Measurements from ENCODE around the gene PPARD.

DNA sequence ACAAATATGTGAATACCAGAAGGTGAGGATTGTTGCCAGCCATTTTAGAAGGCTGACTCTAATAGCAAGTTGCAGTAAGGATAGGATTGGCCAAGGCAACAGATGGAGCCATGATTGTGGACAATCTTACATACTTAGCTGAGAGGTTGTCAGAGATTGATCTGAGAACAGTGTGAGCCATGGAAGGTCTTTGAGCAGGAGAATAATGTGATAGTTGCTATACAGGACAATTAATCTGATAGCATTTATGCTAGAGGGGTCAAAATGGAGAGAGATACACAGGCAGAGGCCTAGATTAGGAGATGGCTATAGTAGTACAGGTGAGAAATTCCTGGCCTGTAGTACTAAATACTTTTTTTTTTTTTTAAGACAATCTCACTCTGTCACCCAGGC lies 23.8 kb downstream of the PPARD start:
- TF ChIP-seq POLR2AphosphoS5 (IDR thresholded peaks at IDR 0.05; ENCODE audit: low read depth, low read length) = no peak
- TF ChIP-seq, protein P1, sequence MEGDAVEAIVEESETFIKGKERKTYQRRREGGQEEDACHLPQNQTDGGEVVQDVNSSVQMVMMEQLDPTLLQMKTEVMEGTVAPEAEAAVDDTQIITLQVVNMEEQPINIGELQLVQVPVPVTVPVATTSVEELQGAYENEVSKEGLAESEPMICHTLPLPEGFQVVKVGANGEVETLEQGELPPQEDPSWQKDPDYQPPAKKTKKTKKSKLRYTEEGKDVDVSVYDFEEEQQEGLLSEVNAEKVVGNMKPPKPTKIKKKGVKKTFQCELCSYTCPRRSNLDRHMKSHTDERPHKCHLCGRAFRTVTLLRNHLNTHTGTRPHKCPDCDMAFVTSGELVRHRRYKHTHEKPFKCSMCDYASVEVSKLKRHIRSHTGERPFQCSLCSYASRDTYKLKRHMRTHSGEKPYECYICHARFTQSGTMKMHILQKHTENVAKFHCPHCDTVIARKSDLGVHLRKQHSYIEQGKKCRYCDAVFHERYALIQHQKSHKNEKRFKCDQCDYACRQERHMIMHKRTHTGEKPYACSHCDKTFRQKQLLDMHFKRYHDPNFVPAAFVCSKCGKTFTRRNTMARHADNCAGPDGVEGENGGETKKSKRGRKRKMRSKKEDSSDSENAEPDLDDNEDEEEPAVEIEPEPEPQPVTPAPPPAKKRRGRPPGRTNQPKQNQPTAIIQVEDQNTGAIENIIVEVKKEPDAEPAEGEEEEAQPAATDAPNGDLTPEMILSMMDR (IDR thresholded peaks at IDR 0.05 in 2 of 3, conservative IDR thresholded peaks at IDR 0.05 in 1 of 3; ENCODE audit: borderline replicate concordance in 1 of 3, insufficient read depth in 1 of 3, low read depth in 2 of 3, low read length in 2 of 3) = no peak
- TF ChIP-seq POLR2A (IDR thresholded peaks at IDR 0.05; ENCODE audit: borderline replicate concordance, extremely low read depth, insufficient read depth, insufficient read length) = no peak
- TF ChIP-seq FOSL1 (IDR thresholded peaks at IDR 0.05; ENCODE audit: low read depth) = no peak
- no peak for TF ChIP-seq SRF (IDR thresholded peaks at IDR 0.05; ENCODE audit: low read depth)
- no peak for TF ChIP-seq ZNF274 (IDR thresholded peaks at IDR 0.05; ENCODE audit: low read depth, low read length)
- TF ChIP-seq, protein P2, sequence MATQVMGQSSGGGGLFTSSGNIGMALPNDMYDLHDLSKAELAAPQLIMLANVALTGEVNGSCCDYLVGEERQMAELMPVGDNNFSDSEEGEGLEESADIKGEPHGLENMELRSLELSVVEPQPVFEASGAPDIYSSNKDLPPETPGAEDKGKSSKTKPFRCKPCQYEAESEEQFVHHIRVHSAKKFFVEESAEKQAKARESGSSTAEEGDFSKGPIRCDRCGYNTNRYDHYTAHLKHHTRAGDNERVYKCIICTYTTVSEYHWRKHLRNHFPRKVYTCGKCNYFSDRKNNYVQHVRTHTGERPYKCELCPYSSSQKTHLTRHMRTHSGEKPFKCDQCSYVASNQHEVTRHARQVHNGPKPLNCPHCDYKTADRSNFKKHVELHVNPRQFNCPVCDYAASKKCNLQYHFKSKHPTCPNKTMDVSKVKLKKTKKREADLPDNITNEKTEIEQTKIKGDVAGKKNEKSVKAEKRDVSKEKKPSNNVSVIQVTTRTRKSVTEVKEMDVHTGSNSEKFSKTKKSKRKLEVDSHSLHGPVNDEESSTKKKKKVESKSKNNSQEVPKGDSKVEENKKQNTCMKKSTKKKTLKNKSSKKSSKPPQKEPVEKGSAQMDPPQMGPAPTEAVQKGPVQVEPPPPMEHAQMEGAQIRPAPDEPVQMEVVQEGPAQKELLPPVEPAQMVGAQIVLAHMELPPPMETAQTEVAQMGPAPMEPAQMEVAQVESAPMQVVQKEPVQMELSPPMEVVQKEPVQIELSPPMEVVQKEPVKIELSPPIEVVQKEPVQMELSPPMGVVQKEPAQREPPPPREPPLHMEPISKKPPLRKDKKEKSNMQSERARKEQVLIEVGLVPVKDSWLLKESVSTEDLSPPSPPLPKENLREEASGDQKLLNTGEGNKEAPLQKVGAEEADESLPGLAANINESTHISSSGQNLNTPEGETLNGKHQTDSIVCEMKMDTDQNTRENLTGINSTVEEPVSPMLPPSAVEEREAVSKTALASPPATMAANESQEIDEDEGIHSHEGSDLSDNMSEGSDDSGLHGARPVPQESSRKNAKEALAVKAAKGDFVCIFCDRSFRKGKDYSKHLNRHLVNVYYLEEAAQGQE (IDR thresholded peaks at IDR 0.05; ENCODE audit: low read depth) = no peak
- TF ChIP-seq YY1 (IDR thresholded peaks at IDR 0.05; ENCODE audit: extremely low read depth, insufficient replicate concordance, low read depth, low read length) = no peak
- no peak for TF ChIP-seq EZH2 (IDR thresholded peaks at IDR 0.05)
- TF ChIP-seq CEBPB (IDR thresholded peaks at IDR 0.05; ENCODE audit: low read depth) = no peak
- no peak for TF ChIP-seq RAD21 (IDR thresholded peaks at IDR 0.05; ENCODE audit: low read depth)
- no peak for TF ChIP-seq JUND (IDR thresholded peaks at IDR 0.05)
- no peak for TF ChIP-seq EZH2phosphoT487 (IDR thresholded peaks at IDR 0.05; ENCODE audit: borderline replicate concordance)
